DMS114 treated with DMSO at 0.1 percent for 48 hours (cell line): ENCODE data around the gene CENPP.

Source experiments
- DNase-seq: peaks from one replicate; lab custom pipeline; 2025; ENCODE audit not compliant: unreplicated experiment; lab: John Stamatoyannopoulos, UW

The CENPP gene

DNA sequence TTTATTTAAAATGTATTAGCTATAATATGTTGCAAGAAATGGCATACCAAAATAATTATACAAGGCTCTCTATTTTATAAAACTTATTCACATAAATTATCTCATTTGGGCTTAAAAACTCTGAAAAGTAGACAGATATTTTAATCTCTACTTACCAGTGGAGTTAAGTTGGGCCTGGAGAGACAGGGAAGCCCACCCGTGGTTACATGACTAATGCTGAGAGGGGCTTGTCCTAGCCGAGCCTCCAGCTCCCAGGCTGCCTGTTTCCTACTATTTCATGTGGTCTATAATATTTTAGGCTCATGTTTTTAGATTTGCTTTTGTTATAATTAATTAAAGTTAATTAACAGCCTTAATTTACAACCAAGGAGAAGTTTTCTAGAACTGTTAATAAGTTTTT lies 177.4 kb downstream of the CENPP start:
- DNase-seq, result no peak

DNA sequence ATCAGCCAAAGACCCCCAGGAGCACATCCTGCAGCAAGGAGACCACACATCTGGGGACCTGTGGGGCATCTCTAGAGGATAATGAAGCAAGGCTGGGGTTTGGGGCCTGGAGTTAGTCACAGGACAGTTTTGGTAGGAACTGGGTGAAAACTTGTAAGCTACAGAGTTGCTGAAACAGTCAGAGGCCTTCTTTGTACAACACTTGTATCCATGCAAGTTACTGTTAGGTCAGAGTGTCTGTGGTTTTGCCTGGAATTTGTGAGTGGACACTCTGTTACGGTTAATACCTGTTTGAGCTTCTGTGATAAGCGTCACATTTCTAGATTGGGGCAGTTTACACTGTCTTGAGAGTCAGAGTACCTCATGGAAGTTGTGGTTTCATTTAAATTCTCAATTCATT lies 179.1 kb downstream of the CENPP start:
- DNase-seq, result no peak

DNA sequence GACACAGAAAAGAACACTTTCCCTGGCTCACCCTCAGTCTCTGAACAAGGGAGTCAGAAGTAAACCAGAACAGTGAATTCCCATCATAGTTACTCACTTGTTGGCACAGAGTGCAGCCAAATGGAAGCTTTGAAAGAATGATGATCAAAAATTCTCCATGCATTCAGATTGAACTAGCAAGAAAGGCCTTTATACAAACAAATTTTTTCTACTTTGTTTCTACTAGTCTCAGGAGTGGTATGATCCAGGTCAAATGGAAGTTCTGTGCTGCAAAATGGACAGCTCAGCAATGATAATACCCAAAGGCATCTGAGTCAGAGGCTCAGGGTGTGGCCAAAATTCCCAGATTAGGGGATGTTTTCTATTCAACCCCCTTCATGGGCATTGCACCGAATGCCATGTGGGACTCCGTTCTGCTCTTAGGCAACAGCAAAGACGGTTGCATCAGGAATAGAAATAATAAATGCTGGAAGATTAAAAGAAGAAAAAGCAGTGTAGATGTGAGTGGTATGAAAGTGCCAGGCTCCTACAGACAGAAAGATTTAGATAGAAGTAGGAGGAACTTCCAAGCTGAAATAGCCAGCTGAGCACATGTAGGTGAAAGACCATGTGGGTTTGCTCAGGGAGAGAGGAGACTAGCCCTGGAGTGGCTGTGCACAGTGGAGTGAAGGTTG lies 180.6 kb downstream of the CENPP start:
- DNase-seq, result no peak

DNA sequence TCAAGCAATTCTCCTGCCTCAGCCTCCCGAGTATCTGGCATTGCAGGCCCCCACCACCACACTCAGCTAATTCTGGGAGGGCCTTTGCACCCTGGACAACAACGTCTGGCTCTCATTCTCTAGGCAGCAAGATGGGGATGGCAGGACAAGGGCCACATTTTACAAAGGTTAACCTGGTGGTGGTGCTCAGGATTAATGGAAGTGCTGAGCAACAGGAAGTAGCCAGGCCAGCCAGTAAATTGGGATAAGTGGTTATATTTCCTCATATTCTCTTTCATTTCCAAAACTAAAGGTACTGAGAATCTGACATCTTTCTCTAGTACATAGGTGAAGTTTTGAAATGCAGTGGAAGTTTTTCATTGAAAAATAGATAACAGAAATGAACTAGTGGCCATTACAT lies 181.3 kb downstream of the CENPP start:
- no peak for DNase-seq

DNA sequence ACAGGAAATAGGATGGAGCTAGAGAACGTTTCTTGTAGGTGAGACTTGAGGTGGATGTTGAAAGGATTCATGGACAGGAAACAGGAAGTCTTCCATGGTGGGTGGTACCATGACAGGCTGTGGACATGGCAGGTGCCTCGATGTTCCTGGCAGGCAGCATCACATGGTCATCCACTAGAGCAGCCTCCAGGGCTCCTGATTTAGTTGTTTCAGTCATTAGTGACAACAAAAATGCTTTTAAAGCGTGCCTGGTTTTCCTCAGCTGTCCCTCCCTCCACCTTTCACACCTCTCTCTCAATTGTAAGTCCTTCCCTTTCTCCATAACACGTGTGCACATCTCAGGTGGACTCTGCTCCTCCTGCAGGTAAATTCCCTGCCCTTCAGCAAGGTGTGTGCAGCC lies 181.7 kb downstream of the CENPP start:
- no peak for DNase-seq

DNA sequence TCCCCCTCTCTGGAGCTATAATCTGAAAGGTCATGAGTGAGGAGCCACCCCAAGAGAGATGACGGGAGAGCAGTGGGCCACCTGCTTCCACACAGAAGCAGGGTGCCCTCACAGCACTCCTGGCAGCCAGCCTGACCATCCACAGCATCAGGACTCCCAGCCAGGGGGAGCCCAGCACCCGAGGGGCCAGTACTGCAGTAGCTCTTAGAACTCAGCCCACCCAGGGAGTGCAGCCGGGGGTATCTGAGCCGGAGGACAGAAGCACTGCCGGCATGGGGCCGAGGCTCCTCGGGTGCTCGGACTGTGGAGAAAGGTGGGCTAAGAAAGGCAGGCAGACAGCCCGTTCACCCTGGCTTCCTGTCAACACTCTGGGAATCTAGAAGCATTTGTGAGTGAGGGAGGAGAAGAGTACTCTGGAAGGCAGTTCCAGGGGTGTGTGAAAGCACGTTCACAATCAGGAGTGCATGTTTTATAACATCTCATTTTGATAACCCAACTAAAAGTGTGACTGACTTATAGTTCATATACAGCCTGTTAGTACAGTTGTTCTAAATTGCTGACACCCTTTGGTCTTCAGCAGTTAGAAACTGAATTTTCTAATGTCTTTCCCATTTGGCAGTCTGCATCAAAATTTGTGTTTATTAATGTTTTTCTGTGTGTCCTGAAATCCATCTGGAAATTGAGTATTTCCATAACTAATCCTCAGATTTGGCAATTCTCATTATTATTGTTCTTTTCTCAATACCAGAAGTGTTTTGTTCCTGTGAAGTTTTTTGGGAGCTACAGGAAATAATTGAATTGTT lies 182.5 kb downstream of the CENPP start:
- DNase-seq, result no peak

DNA sequence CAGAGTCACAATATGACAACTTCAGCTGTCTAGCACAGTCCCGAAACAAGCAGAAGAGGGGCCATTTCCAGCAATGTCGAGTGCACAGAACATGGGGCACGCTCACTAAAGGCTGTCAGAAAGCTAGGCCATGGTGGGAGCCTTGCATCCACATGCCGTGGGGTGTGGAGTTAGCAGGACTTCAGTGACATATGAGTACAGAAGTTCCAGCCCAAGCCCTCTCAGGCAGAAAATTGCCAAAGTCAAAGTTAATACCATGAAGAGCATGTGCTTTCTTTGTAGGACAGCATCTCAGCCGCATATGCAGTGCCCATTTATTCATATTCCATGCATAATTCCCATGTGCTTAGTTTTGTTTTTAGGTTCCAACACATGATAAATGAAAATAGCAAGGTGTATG lies 183.3 kb downstream of the CENPP start:
- no peak for DNase-seq

DNA sequence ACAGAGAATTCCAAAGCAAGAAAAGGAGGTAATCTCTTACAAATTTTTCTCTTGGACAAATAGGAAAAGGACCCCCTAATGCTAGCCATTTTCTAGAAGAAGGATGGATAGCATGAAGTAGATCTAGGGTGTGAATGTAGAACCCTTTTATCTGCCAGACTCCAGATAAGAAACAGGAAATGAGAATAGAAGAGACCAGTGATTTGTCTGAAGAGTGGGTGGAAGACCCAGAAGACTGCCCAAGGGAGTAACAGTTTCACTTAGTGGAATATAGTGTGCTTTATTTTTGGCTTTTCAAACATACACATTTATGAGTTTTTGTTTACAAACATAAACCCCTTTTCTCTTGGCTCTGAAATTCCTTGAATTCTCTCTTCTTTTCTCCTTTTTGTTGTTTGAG lies 185.0 kb downstream of the CENPP start:
- no peak for DNase-seq

DNA sequence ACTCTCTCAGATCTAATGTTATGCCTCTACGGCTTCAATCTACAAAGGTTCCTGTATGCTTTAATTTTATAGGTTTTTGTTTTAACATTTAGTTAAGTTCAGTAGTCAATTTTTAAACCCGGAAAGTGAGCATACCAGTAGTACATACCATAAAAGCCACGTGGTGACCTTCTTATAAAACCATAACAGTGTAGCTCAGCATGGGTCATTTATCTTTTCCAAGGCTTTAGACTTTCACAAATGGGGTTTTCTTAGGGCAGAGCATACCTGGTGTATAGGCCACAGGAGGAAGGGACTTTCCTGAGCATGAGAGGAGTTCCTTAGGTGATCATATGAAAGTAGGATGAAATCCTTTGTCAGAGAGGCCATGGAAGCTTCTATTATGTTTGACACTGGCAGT lies 186.9 kb downstream of the CENPP start:
- DNase-seq, result no peak

DNA sequence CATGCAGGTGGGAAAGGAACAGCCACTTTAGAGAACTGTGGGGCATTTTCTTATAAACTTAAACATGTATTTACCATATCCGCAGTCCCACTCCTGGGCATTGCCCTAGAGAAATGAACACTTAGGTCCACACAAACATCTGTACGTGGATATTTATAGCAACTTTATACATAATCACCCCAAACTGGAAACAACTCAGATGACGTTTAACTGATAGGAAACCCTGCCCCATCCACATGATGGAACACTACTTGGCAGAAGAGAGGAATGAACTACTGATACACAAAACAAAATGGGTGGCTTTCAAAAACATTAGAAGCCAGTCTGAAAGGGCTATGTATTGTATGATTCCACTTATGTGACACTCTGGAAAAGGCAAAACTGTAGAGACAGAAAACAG lies 187.6 kb downstream of the CENPP start:
- no peak for DNase-seq

DNA sequence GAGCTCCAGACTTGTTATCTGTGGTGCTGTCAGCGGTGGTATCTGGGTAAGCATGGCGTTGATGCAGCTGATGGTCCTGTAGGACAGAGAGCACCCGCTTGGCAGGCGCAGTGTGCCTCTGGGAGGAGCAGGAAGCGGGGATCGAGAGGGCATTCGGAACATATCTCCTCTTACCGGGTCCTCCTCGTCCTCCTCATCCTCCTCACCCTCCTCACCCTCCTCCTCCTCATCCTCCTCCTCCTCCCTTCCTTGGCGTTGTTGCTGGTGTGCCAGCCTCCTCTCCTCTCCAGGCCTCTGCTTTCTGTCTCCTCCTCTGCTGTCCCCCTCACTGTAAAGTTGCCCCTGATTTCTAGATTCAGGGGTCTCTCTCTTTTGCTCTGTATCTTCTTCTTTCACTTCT lies 188.9 kb downstream of the CENPP start:
- DNase-seq, result no peak

DNA sequence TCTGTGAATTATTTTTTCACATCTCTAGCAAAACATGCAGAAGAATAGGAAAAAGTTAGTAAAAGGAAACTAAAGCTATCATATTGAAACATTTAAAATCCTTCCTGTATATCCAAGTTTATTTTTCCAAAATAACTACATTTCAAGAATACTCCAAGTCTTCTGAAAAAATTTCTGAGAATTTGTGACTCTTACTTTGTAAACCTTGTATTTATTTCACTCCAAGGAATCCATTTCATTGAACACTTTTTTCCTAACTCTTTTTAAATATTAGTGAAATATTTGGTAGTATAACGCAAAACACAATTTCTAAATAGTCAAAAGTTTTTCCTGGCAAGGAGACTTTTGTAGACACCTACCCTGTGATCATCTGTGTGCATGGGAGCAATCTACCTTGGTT lies 190.8 kb downstream of the CENPP start:
- no peak for DNase-seq

DNA sequence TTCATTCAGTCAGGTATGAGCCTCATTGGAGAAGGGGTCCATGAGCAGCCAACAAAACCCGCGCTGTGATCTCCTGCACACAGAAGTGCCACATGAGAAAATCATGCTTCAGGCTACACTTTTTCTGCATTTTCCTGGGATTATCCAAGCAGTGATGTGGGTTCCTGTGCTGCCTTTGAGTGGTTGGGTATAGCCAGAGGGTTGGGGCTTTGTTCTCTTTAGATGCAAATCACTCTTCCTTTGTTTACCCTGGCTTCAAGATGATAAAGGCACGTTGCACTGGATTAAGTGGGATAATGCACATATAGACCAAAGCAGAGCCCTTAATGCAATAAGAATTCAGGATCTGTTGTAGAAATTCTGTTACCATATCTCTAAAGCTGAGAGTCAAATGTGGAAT lies 191.3 kb downstream of the CENPP start:
- DNase-seq, result no peak

DNA sequence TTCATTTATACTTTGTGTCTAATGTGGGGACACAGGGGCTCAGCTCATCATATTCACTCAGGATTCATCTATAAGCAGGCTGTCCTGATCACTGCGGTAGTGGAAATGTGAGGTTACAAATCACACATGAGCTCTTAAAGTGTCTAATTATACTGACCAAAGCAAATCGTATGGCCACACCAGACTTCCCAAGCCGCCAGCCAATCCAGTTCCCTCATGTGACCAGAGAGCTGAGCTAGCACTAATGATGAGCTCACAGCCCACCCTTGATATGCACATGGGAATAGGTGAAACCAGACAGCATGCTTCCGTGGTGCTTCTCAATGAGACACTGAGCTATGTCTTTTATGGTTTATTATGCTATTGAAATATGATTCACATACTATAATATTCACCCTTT lies 192.4 kb downstream of the CENPP start:
- DNase-seq, result no peak

DNA sequence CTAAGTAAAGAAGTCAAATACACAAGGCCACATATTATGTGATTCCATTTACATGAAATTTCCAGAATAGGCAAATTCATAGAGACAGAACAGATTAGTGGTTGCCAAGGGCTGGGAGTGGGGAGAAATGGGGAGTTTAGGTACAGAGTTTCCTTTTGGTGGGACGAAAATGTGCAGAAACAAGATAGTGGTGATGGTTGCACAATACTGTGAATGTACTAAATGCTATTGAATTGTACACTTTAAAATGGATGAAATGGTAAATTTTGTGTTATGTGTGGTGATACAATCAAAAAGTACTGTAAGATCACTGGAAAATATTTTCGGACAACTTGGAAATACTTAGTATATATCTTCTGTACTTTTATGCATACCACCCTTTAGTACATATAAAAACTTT lies 195.1 kb downstream of the CENPP start:
- DNase-seq, result no peak

DNA sequence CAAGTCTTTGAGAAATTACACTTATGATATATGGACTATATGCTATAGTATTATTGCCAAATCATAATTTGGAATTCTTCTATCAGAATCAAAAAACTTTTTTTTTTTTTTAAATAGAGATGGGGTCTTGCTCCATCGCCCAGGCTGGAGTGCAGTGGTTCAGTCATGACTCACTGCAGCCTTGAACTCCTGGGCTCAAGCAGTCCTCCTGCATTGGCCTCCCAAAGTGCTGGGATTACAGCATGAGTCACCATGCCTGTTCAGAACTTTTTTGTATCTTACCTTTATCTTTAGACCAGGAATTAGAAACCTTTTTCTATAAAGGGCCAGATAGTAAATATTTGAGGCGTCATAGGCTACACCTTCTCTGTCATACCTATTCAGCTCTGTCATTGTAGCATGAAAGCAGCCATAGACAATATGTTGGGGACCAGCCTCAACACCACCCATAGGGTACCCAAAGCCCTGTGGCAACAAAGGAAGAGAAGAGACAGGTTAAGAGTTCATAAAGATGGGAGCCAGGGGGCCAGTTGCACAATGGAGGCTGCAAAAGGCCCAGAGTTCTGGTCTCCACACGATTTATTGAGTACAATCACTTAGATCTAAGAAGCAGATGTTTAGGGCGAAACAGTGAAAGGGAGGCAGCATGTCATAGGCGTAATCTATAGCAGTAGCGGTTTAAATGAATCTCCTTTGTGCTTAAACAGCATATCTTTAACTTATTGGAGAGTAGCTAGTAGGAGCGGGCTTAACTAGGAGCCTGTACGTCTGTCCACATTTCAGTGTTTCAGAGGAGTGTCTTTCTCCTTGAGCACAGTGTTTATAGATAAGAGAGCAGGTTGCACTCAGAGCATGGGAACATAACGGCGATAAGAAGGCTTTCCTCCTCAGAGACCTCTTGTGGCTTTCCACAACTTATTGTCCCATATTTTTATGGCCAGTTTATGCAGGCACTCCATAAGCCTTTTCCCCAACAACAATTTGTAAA lies 197.5 kb downstream of the CENPP start:
- DNase-seq, result no peak

DNA sequence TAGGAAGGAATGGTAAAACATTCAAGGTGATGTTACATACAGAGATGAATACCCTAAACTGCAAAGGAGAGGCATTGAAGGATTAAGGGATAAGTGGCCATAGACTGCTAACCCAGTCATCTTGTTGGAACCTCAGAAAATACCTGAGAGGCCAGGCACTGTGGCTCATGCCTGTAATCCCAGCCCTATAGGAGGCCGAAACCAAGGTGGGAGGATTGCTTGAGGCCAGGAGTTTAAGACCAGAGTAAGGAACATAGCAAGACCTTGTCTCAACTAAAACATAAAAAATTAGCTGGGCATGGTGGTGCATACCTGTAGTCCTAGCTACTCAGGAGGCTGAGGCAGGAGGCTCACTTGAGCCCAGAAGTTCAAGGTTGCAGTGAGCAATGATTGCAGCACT lies 199.1 kb downstream of the CENPP start:
- DNase-seq, result no peak

DNA sequence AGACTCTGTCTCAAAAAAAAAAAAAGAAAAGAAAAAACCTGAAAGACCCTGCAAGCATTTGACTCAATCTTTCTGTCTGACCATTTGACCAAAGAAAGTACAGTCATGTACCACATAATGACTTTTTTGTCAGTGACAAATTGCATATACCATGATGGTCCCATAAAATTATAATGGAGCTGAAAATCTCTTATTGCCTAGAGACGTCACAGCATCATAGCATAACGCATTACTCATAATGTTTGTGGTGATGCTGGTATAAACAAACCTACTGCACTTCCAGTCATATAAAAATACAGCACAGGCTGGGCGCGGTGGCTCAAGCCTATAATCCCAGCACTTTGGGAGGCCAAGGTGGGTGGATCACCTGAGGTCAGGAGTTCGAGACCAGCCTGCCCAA lies 199.6 kb downstream of the CENPP start:
- no peak for DNase-seq

DNA sequence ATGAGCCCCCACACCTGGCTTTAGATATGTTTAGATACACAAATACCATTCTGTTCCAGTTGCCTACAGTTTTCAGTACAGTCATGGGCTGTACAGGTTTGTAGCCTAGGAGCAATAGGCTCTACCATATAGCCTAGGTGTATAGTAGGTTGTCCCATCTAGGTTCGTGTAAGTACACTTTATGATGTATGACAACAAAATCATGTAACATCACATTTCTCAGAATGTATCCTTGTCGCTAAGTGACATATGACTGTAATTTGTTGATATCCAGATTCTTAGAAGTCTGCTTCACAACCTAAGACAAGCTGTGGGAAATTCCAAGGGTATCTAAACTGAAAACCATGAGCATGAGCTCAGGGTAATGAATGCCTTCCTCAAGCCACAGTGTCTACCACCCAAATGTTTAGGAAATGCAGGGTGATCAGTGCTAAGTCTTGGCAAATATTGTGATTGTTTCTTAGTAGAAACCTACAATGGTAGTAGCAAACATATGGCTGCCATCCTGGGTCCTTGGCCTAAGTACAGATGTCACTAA lies 201.6 kb downstream of the CENPP start:
- DNase-seq, result no peak

DNA sequence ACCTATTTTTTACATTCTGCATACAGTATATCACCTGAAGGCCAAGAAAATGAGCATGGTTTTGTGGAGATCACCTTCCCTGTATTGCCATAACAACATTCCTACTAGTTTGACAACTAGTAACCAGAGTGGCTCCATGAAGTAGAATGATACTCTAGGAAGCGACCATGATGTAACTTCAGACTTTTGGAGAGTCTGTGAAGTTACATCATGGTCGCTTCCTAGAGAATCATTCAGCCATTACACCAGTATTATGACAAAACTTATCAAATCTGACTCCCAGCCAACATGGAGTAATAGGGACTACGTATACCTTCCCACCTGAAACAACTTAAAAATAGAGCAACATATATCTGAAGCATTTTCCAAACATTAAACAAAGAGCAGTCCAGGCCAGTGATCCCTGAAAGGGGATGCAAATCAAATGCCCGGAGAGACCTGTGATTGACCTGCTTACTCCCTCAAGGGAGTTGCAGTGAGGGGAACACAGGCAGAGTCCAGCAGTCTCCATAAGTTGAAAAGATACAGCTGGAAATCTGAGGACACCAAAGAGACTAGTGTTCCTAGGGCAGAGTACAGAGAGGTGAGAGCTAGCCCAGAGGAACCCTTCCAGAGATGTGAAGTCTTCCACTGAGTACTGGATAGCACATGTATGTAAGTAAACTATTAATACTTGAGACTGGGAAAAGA lies 202.2 kb downstream of the CENPP start:
- no peak for DNase-seq

DNA sequence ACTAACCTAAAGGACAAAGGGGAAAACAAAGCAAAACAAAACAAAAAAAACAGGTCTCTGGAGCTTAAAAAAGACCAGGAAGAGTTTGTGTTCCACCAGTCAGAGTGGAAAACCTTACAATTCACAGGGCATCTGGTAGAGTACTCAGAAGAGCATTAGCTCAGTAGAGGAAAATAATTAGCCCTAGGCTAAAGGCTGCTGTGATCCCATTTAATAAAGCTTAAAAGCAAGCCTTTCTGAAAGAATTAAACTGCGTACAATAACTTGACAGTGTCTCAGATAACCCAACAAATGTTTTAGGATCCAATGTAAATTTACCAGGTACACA lies 202.7 kb downstream of the CENPP start:
- DNase-seq, result no peak
